Measurements from ENCODE around the gene HSDL1.
"Not testable (repeated sequence)": the region's sequence is repeated elsewhere in the genome, so short reads cannot be mapped to it uniquely, and the experiment has no call there.

Gene HSDL1

GRCh38 chr16:84119368-84119767 lies 25.6 kb downstream of the HSDL1 start:
- TF ChIP-seq POLR2A (IDR thresholded peaks at IDR 0.05; ENCODE audit: extremely low read depth, insufficient read length), result no peak
- TF ChIP-seq CTCF (IDR thresholded peaks at IDR 0.05; ENCODE audit: low read depth, low read length), result no peak
- no peak for TF ChIP-seq MYC (IDR thresholded peaks at IDR 0.05; ENCODE audit: low read depth, low read length)
- no peak for TF ChIP-seq MAX (IDR thresholded peaks at IDR 0.05; ENCODE audit: low read depth, low read length)
- H3K4me3 ChIP-seq (ENCODE audit: low read depth, low read length), result no peak overlapping the region
- DNase-seq (ENCODE audit: low read depth), result no peak

- DNase-seq (ENCODE audit: low read depth); H3K4me3 ChIP-seq (ENCODE audit: low read depth, low read length): not testable (repeated sequence)
Measured at GRCh38 chr16:84118315-84118714, 26.7 kb downstream of the HSDL1 start.

GRCh38 chr16:84117494-84117843 lies 27.5 kb downstream of the HSDL1 start:
- no peak for DNase-seq (ENCODE audit: low read depth)
- no peak for TF ChIP-seq CTCF (IDR thresholded peaks at IDR 0.05; ENCODE audit: low read depth, low read length)
- no peak; the same call in 1 of the 2 replicates for TF ChIP-seq MAX (IDR thresholded peaks at IDR 0.05; ENCODE audit: low read depth, low read length)
- no peak for TF ChIP-seq MYC (IDR thresholded peaks at IDR 0.05; ENCODE audit: low read depth, low read length)
- no peak for TF ChIP-seq POLR2A (IDR thresholded peaks at IDR 0.05; ENCODE audit: extremely low read depth, insufficient read length)
- peak overlapping the region; percentile 92 for H3K4me3 ChIP-seq (ENCODE audit: low read depth, low read length)

GRCh38 chr16:84116720-84117493 lies 28.1 kb downstream of the HSDL1 start, which contains the start of gene MBTPS1:
TSS of gene MBTPS1 (minus strand) at chr16:84116942. CDS start at chr16:84101783, 15,159 bp downstream.
- H3K4me3 ChIP-seq (ENCODE audit: low read depth, low read length), result peak within 1 kb of the TSS; percentile 92
- peak; percentile 81 for TF ChIP-seq POLR2A (IDR thresholded peaks at IDR 0.05; ENCODE audit: extremely low read depth, insufficient read length)
- TF ChIP-seq CTCF (IDR thresholded peaks at IDR 0.05; ENCODE audit: low read depth, low read length), result no peak
- peak; percentile 87 for TF ChIP-seq MAX (IDR thresholded peaks at IDR 0.05; ENCODE audit: low read depth, low read length)
- peak; percentile 85 for TF ChIP-seq MYC (IDR thresholded peaks at IDR 0.05; ENCODE audit: low read depth, low read length)
- peak; percentile 99 for DNase-seq (ENCODE audit: low read depth)

- peak overlapping the region; percentile 92 for H3K4me3 ChIP-seq (ENCODE audit: low read depth, low read length)
- DNase-seq (ENCODE audit: low read depth), result peak; percentile 70
- TF ChIP-seq POLR2A (IDR thresholded peaks at IDR 0.05; ENCODE audit: extremely low read depth, insufficient read length) (no peak), CTCF (IDR thresholded peaks at IDR 0.05; ENCODE audit: low read depth, low read length) (no peak), MYC (IDR thresholded peaks at IDR 0.05; ENCODE audit: low read depth, low read length) (no peak), MAX (IDR thresholded peaks at IDR 0.05; ENCODE audit: low read depth, low read length) (no peak)
Measured at GRCh38 chr16:84115919-84116719, 28.9 kb downstream of the HSDL1 start.

- DNase-seq (ENCODE audit: low read depth); H3K4me3 ChIP-seq (ENCODE audit: low read depth, low read length): not testable (repeated sequence)
Measured at GRCh38 chr16:84111949-84112348, 33.0 kb downstream of the HSDL1 start.
